NCI-H82 treated with DMSO at 0.1 percent for 48 hours (cell line): ENCODE data around the gene RAPGEF2.
"Not testable (repeated sequence)": the region's sequence is repeated elsewhere in the genome, so short reads cannot be mapped to it uniquely, and the experiment has no call there.

Experiments
- DNase-seq: peaks from one replicate; lab custom pipeline; 2025; ENCODE audit not compliant: unreplicated experiment; lab: John Stamatoyannopoulos, UW

RAPGEF2 gene

DNA sequence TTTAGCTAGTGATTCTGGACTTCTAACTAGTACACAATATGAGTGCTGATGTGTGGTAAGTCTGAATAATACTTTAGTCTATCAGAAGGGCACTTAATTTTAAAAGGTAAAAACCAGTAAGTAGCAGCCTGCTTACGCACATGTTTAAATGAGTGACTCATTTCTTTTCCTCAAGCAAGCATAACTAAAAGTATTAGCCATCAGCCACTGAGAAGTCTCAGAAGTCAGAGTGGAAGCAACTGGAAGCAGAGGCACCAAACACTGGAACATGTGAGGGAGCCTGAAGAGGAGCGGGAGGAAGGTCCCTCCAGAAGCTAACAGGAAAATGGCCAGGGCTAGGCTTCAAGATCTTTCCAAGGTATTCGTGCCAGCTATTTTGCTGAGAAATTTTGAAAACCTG, 257.7 kb downstream of the RAPGEF2 start:
- DNase-seq = no peak

DNA sequence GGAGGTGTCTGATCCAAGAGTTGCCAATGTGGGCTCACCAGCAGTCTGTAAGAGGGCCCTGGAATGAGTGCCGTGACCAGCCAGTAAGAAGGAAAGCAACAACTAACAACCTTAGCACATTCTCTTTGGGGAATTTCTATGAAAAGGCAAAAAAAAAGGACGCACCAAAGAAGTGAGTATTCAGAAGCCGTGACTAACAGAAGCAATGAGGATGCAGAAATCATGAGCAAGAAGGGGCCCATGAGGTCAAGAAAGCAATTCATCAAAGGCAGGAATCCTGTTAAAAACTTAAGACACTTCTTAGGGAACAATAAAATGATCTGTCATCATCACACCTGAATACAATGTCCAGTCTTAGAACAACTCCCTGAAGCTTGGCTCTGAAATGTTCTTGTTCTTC, 260.5 kb downstream of the RAPGEF2 start:
- no peak for DNase-seq

DNA sequence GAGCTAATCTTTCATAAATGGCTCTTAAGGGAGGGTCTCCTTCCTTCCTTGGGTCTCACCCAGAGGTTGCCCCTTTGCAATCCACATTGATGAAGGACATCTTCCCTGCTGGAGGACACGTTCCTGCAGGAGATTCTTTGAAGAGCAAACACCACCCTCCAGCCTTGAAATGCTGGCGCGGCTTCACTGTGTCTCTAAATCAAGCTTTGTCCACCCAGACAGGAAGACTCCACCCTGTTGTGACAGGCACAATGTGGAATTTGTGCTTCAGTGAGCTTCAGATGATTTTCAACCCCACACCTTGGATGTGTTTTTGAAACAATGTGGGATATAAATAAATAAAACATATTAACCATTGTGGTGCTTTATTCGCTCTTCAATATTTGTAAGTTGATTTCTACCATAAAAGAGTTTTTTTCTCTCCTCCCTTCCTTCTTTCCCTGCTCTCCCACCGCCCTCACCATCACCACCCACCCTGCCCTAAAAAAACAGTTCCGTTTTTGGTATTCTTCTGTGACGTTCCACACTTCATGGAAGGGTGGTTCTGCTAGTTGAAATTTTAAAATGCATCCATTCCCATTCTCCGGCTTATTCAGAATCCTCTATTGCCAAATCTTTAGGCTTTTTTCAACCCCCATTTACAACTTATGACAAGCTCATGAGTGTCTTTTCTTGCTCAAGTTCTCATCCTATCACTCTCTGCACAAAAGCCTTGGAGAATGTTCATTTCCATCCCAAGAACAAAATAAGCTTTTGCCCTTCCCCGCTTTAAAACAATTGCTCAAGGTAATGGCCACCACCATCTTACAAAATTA, 264.3 kb downstream of the RAPGEF2 start:
- no peak for DNase-seq

DNA sequence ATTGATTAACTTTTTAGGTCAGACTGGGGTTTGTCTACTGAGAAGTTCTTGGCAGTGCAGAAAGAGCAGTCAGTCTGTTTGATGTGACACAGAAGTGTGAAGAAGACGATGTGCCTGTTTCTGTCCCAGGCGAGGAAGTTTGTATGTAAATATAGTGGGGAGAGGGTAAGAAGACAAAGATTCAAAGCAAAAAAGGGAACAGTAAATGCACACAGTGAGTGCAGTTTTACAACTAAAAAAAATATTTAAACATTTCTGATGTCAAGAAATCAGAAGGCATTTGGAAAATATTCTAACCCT, 264.9 kb downstream of the RAPGEF2 start:
- no peak for DNase-seq

DNA sequence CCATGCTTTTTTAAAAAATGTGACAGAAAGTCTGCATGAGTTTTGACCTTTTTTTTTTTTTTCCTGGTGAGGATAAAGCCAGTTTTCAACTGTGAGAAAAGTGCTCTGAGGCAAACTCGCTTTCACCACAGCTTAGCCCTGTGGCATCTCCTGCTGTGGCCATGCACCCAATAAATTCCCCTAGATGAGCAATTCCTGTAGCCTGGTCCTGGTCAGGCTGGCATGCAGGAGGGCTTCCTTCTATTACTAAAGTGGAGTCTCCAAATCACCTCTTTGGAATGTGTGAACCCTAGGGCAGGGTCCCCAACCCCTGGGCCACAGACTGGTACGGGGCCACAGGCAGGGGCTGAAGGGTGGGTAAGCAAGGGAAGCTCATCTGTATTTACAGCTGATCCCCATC, 265.4 kb downstream of the RAPGEF2 start:
- no peak for DNase-seq

DNA sequence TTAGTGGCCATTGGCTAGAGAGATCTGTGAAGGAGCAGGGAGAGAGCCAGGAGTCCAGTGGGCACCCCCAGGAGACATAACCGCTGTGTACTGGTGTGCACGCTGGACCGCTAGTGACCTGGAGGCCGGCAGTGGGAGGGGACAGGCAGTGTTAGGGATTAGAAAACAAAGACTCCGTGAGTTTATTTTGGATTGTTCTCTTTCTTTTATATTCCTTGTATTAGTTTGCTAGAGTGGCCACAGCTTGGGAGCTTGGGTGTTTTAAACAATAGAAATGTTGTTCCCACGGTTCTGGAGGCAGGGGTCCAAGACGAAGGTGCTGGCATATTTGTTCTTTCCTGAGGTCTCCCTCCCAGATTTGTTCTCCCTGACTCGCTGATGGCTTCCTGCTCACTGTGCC, 266.4 kb downstream of the RAPGEF2 start:
- no peak for DNase-seq

DNA sequence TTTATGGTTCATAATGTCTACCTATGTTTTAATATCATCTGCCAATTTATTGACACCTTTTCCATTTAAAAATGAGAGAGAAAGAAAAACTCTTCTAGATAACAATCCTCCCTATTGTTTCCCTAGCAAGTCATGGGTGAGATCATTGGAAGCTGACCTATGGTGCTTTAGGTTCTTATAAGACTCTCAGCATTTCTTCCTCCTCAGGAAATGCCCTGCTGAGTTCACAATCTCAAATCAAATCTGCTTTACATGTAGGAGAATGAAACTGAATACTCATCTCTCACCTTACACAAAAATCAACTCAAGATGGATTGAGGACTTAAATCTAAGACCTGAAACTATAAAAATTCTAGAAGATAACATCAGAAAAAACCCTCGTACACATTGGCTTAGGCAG, 267.4 kb downstream of the RAPGEF2 start:
- DNase-seq = no peak

DNA sequence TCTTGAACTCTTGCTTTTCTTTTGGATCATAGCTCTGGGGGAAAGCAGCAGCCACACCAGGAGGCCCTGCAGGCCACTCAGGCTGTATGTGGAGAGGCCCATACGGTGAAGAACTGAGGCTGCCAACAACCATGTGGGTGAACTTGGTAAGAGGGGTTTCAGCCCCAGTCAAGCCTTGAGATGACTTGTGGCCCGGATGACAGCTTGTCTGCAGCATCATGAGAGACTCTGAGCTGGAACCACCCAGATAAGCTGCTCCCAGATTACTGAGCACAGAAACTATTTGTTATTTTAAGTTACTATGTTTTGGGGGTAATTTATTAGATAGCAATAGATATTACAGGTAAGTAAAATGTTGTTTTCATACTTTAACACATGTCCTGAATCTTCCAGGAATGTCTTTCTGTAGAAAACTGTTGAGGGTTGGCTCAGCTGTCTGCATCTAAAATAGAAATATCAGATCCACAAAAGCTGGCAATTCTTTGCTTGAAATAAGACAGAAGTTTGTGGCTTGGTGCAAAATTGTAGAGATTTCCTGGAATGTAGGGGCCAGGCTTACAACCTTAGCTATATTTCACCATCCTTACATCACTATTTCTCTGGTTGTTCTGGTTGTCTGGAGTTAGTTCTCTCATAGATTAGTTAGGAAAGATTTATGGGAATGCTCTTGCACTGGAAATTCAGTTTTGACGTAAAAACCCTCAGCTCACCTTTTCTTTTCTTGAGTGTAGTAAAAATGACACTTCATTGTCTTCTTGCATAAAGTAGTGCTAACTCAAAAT, 272.1 kb downstream of the RAPGEF2 start:
- no peak for DNase-seq

DNA sequence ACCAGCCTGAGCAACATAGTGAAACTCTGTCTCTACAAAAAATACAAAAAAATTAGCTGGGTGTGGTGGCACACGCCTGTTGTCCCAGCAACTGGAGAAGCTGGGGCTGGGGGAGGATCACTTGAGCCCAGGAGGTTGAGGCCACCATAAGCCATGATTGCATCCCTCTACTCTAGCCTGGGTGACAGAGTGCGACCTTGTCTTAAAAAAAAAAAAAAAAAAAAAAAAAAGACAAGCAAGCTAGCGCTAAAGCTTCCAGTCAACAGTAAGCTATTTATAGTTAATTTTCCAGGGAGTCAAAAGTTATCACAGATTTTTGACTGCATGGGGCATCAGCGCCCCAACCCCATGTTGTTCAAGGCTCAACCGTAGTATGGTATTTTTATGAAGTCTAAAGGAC, 273.4 kb downstream of the RAPGEF2 start:
- no peak for DNase-seq

DNA sequence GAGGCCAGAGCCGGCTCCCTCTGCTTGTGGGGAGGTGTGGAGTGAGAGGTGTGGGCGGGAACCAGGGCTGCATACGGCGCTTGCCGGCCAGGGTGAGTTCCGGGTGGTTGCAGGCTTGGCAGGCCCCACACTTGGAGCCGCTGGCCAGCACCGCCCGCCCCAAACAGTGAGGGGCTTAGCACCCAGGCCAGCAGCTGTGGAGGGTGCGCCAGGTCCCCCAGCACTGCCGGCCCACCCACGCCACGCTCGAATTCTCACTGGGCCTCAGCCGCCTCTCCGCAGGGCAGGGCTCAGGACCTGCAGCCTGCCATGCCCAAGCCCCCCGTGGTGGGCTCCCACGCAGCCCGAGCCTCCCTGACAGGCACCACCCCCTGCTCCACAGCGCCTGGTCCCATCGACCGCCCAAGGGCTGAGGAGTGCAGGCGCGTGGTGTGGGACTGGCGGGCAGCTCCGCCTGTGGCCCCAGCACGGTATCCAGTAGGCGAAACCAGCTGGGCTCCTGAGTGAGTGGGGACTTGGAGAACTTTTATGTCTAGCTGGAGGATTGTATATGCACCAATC, 275.3 kb downstream of the RAPGEF2 start:
- DNase-seq = no peak

DNA sequence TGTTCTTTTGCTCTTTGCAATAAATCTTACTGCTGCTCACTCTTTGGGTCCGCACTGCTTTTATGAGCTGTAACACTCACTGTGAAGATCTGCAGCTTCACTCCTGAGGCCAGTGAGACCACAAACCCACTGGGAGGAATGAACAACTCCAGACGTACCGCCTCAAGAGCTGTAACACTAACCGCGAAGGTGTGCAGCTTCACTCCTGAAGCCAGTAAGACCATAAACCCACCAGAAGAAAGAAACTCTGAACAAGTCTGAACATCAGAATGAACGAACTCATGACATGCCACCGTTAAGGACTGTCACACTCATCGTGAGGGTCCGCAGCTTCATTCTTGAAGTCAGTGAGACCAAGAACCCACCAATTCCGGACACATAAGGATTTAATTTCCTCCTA, 276.2 kb downstream of the RAPGEF2 start:
- DNase-seq = not testable (repeated sequence)

DNA sequence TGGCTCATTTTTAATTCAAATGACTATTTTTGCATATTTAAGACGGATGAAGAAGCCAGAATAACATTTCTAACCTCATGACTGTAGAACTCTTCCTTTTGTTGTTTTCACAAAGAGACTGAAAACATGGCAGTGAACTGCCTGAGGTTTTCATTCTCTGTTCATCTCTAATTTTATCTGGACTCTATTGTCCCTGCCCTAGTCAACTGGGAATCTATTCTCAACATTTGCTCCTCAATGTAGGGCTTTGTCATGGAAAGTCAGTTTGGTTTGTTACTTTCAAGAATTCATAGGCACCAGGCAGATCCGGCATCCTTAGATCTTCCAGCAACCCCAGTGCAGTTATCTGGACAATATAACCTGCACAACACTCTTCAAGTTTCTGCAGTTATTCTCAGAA, 277.0 kb downstream of the RAPGEF2 start:
- DNase-seq = no peak

DNA sequence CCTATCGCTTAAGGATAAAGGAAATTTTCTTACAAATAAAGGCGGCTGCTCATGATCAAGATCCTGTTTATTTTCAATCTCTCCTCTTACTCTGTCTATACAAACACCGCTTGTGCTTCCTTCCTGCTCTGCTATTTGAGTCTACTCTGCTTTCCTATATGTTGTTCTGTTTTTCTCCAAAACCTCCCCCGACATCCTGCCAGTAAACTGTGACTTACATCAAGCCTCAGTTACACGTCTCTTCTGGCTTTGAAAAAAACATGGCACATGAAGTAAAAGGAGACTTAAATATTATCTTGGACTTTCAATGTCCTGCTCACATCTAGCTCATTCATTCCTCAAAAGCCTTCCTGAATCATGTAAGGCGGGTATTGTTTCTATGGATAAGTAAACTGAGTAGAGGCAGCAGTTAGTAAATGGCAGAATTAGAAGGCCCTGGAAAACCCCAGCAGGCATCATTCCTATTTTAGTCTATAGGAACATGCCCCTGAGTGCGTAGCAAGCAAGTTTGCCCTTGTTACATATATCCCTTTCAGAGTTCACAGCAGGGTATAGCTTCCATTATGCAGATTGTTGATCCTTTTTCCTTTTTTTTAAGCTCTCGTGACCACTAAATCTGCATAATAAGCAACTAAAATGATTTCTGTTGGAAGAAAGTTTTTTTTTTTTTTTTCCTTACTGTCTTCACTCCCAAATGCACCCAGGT, 280.1 kb downstream of the RAPGEF2 start:
- DNase-seq = no peak

DNA sequence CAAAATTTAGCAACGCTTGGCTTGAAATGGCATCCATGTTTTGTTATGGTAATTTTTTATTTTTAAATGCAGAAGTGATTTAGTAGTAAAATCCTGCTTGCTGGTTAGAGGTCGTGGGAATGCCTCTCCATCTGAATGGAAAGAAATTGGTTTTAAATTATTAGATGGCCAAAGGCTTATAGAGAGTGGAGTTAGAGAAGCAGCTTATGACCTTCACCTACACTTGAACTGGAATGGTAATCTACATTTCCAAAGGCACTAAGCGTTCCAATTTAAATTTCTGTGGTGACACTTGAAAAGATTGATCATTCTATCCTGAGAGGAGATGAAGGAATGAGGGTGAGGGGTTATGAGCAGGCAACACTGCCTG, 280.7 kb downstream of the RAPGEF2 start:
- no peak for DNase-seq

DNA sequence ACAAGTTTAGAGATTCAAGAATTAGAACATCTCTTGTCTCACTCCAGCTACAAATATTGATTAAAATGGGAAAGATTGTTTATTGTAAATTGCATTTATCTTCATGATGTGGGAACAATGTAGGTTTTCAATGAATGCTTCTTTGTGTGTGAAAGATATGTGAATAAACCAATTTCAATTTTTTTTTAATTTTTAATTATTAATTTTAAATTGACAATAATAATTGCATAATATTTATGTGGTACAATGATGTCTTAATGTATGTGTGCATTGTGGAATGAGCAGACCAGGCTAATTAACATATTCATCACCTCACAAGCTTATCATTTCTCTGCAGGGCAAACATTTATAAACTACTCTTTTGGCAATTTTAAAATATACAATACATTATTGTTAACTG, 281.1 kb downstream of the RAPGEF2 start:
- DNase-seq = no peak

DNA sequence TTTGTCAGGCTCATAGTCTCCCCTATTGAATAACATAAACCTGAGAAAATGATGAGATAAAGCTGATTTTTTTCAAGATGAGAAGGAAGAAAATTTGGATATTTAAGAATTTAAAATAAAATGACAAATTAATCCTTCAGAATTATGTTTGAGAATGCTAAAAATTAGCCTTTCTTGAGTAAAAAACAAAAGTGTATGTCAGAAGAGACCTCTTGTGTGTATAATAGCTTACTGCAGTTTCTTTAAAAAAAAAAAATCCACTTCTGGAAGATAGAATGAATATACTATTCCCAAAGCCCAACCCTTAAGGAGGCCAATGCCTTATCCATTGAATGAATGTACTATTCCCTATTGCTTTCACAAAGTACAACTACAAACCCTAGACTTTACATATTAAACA, 281.8 kb downstream of the RAPGEF2 start:
- DNase-seq = no peak

DNA sequence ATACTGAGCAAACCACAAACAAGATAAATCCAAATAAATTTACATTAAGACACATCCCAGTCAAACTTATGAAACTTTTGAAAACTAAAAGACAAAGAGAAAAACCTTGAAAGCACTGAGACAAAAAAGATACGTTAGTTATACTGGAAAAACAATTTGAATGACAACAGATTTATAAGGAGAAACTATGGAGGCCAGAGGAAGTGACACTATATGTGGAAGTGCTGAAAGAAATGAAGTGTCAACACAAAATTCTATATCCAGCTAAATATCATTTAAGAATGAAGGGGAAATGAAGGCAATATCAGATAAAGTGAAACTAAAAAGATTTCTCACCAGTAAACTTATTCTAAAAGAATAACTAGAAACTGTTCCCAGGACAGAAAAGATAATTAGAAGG, 283.7 kb downstream of the RAPGEF2 start:
- no peak for DNase-seq

DNA sequence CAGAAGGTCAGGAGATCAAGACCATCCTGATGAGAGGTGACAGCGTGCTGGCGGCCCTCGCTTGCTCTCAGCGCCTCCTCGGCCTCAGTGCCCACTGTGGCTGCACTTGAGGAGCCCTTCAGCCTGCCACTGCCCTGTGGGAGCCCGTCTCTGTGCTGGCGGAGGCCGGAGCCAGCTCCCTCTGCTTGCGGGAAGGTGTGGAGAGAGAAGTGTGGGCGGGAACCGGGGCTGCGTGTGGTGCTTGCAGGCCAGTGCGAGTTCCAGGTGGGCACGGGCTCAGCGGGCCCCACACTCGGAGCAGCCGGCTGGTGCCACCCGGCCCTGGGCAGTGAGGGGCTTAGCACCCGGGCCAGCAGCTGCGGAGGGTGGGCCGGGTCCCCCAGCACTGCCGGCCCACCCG, 286.9 kb downstream of the RAPGEF2 start:
- no peak for DNase-seq

DNA sequence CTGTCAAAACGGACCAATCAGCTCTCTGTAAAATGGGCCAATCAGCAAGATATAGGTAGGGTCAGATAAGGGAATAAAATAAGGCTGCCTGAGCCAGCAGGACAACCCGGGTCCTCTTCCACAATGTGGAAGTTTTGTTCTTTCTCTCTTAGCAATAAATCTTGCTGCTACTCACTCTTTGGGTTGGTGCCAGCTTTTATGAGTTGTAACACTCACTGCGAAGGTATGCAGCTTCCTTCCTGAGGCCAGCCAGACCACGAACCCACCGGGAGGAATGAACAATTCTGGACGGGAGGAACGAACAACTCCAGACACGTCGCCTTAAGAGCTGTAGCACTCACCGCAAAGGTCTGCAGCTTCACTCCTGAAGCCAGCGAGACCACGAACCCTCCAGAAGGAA, 287.8 kb downstream of the RAPGEF2 start:
- DNase-seq = no peak

DNA sequence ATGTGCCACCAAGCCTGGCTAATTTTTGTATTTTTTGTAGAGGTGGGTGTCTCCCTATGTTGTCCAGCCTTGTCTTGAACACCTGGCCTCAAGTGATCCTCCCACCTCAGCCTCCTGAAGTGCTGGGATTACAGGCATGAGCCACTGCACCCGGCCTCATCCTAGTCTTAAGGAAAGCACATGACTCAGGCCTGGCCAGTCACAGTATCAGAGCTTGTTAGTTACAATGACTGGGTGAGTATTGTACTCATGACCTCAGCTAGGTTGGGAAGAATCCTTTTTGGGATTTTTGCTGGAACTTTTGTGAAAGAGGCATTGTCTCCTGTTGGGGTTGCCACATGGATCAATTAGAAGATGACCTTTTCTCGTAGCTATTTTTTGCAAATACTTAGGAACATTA, 292.8 kb downstream of the RAPGEF2 start:
- DNase-seq = no peak

DNA sequence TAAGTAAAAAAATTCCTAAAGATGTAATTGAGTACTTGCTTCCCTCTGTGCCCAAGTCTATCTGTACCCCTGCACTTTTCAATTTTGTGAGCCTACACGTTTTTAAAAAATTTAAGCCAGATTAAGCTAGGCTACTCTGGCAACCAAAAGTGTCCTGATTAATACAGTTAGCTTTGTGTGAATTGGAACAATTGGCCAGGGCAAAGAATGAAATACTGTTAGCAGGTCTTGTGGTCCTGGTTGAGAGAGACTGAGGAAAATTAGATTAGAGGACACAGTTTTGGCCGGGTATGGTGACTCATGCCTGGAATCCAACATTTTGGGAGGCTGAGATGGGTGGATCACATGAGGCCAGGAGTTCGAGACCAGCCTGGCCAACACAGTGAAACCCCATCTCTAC, 293.3 kb downstream of the RAPGEF2 start:
- DNase-seq = no peak

DNA sequence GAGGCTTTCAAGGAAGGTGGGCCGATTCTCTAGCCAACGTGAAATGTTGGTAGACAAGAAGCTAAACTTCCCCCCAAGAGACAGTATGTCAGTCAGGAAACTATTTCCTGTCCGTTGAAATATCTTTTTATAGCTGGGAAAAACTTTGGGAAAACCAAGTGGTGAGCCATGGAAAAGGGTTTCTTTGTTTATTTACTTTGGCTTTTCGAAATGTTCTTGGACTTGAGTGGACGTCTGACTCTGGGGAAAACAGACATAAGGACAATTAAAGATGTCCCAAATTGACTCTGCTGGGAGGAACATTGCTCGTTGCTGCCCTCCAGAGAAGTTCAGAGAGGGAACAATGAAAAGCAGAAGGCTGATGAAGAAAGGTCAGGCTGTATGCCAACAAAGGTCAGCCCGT, 295.4 kb downstream of the RAPGEF2 start:
- no peak for DNase-seq
